ENCODE results near the gene REPIN1.

DNA sequence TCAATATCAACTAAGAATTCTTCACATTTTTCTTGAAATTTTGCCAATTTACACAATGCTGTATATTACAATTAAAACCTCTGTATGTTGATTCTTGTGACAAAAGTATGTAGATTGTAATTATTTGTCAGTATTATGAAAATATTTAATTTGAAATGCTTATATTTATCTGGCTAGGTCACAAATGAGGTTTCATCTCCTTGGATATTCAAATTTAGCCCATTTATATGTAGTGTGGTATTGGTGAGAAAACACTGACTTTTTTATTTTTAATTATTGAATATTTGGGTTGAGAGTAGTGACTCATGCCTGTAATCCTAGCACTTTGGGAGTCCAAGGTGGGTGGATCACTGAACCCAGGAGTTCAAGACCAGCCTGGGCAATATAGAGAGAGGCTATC is 24.3 kb upstream of the REPIN1 start:
- TF ChIP-seq, protein P1, sequence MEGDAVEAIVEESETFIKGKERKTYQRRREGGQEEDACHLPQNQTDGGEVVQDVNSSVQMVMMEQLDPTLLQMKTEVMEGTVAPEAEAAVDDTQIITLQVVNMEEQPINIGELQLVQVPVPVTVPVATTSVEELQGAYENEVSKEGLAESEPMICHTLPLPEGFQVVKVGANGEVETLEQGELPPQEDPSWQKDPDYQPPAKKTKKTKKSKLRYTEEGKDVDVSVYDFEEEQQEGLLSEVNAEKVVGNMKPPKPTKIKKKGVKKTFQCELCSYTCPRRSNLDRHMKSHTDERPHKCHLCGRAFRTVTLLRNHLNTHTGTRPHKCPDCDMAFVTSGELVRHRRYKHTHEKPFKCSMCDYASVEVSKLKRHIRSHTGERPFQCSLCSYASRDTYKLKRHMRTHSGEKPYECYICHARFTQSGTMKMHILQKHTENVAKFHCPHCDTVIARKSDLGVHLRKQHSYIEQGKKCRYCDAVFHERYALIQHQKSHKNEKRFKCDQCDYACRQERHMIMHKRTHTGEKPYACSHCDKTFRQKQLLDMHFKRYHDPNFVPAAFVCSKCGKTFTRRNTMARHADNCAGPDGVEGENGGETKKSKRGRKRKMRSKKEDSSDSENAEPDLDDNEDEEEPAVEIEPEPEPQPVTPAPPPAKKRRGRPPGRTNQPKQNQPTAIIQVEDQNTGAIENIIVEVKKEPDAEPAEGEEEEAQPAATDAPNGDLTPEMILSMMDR (IDR thresholded peaks at IDR 0.05 in 8 of 11, conservative IDR thresholded peaks at IDR 0.05 in 3 of 11), result no peak
- no peak for TF ChIP-seq POLR2AphosphoS5 (IDR thresholded peaks at IDR 0.05)
- no peak for TF ChIP-seq POLR2A (IDR thresholded peaks at IDR 0.05)

Measured in spleen (tissue), 7 donors.